WERI-Rb-1 (cell line): ENCODE data around the gene EIF4A2.

ENCODE experiments used
- DNase-seq: peaks from one replicate; pipeline ENCODE4 v3.0.0-alpha.2; 2020
- H3K27ac ChIP-seq: fragments of 250-450 bp; sonication (Bioruptor Pico); 2 replicates; pipeline ENCODE4 v1.5.1; 2020; ENCODE audit warnings: mild to moderate bottlenecking, moderate library complexity
- H3K27me3 ChIP-seq: fragments of 250-450 bp; sonication (Bioruptor Pico); 2 replicates; pipeline ENCODE4 v1.5.1; 2021; ENCODE audit warnings: mild to moderate bottlenecking, low read depth, moderate library complexity; ENCODE audit not compliant: insufficient read depth, severe bottlenecking
- H3K36me3 ChIP-seq: fragments of 250-450 bp; sonication (Bioruptor Pico); 2 replicates; pipeline ENCODE4 v1.5.1; 2020; ENCODE audit warnings: mild to moderate bottlenecking, moderate library complexity
- H3K4me3 ChIP-seq: 2 replicates; pipeline ENCODE4 v1.5.1; 2011; ENCODE audit warnings: low read depth, mild to moderate bottlenecking, control low read depth, low read length
- H3K9me3 ChIP-seq: fragments of 250-450 bp; sonication (Bioruptor Pico); 2 replicates; pipeline ENCODE4 v1.5.1; 2021; ENCODE audit warnings: mild to moderate bottlenecking, moderate library complexity; ENCODE audit not compliant: severe bottlenecking
- TF ChIP-seq, protein P1 (sequence below): IDR thresholded peaks from 2 replicates; pipeline ENCODE4 v1.5.1; 2011; ENCODE audit warnings: low read depth, mild to moderate bottlenecking, control low read depth, inconsistent platforms, low read length

Gene EIF4A2

DNA sequence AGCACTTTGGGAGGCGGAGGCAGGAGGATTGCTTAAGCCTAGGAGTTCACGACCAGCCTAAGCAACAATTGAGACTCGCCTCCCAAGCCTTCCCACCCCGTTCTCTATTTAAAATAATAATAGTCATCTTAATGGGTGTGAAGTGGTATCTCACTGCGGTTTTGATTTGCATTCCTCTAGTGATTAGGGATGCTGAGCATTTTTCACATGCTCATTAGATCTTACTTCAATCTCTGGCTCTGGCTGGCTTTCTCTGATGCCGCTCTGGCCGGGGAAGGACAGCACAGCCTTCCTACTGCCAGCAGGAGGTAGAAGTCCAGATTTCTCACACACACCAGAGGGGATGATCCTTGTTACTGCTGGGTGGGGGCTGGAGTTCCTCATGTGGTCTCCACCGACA is 7.4 kb upstream of the EIF4A2 start:
- no peaks in the 10 kb centered on the region for H3K9me3 ChIP-seq
- no peak for DNase-seq
- H3K36me3 ChIP-seq = no peaks in the 10 kb centered on the region
- H3K4me3 ChIP-seq = no peak overlapping the region
- TF ChIP-seq, protein P1, sequence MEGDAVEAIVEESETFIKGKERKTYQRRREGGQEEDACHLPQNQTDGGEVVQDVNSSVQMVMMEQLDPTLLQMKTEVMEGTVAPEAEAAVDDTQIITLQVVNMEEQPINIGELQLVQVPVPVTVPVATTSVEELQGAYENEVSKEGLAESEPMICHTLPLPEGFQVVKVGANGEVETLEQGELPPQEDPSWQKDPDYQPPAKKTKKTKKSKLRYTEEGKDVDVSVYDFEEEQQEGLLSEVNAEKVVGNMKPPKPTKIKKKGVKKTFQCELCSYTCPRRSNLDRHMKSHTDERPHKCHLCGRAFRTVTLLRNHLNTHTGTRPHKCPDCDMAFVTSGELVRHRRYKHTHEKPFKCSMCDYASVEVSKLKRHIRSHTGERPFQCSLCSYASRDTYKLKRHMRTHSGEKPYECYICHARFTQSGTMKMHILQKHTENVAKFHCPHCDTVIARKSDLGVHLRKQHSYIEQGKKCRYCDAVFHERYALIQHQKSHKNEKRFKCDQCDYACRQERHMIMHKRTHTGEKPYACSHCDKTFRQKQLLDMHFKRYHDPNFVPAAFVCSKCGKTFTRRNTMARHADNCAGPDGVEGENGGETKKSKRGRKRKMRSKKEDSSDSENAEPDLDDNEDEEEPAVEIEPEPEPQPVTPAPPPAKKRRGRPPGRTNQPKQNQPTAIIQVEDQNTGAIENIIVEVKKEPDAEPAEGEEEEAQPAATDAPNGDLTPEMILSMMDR = 0 out of 2 replicates have a peak, but pooled peaks have one; percentile 8
- H3K27ac ChIP-seq = no peak overlapping the region
- H3K27me3 ChIP-seq = no peaks in the 10 kb centered on the region

GRCh38 chr3:186779204-186779603 is 4.2 kb upstream of the EIF4A2 start:
- Histone ChIP-seq H3K36me3 (peaks cover 11% of the 10 kb centered on the region), H3K4me3 (no peak overlapping the region), H3K27ac (no peak overlapping the region), H3K9me3 (no peaks in the 10 kb centered on the region), H3K27me3 (no peaks in the 10 kb centered on the region)
- TF ChIP-seq, protein P1 = no peak
- no peak for DNase-seq

DNA sequence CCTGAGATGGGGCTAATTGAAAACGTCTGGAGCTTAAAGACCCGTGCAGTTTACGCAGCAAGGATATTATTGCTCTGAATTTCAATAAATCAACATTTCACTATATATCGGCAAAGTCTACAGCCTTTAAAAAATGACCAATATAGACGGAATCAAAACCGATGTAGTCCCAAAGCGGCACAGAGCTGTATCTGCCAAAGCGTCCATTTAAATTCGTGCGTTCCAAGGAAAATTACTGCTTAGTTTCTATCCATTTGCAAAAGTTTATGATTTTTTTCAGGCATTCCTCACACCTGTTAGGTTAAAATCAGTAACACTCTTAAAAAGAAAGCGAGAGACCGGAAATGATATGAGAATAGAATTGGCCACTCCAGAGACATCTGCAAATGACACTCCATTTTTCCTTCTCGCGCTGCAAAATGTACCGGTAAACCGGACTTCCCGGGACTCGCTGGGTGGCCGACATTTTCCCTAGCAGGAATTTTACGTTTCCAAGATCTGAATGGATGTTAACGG is 777 bp upstream of the EIF4A2 start:
- no peaks in the 10 kb centered on the region for H3K9me3 ChIP-seq
- no peak for DNase-seq

DNA sequence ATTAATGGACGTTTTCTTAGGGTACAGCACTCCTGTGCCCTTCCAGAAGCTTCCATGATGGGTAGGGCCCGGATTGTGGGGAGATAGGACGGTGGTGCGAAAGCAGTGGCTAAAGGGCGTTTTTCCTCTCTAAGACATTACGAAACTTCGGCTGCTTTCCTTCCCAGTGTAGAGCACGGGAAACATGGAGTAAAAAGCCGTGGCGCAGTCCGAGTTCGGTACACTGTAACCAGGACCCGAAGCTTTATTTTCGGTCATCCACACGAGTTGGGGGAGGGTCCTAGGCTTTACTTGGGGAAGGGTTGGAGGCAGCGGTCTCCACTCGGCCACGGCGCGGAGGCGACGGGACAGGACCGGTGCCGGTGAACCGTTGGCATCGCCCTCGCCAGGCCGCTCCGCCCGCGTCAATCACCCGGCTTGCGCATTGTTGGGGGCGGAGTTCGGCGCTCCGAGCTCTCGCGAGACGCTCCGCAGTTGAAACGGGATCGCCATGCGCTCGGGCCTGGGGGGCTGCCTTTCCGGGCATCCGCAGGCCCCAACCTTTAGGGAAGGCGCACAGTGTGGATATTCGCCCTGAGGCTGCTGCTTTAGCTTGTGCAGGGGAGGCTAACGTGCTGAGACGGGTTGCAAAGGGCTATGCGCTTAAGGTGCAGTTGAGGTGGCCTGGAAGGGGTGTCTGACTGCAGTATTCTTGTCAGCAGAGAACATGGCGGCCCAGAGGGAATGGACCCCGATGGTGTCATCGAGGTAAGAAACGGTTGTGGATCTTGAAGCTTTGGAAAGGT is 546 bp downstream of the EIF4A2 start:
- Histone ChIP-seq H3K27me3 (no peaks in the 10 kb centered on the region), H3K9me3 (no peaks in the 10 kb centered on the region), H3K4me3 (peak overlapping the region; percentile 97), H3K27ac (peak overlapping the region; percentile 100), H3K36me3 (peaks cover 58% of the 10 kb centered on the region)
- TF ChIP-seq, protein P1 = no peak
- peak; percentile 73 for DNase-seq

More for the DNA sequence above, 777 bp upstream of the EIF4A2 start:
- H3K36me3 ChIP-seq = peaks cover 45% of the 10 kb centered on the region
- peak overlapping the region; percentile 97 for H3K4me3 ChIP-seq
- H3K27me3 ChIP-seq = no peaks in the 10 kb centered on the region
- TF ChIP-seq, protein P1 = no peak
- peak overlapping the region; percentile 100 for H3K27ac ChIP-seq

- peak overlapping the region; percentile 97 for H3K4me3 ChIP-seq
- H3K9me3 ChIP-seq = no peaks in the 10 kb centered on the region
- H3K27ac ChIP-seq = peak overlapping the region; percentile 100
- TF ChIP-seq, protein P1 = no peak
- no peaks in the 10 kb centered on the region for H3K27me3 ChIP-seq
- no peak for DNase-seq
- peaks cover 68% of the 10 kb centered on the region for H3K36me3 ChIP-seq
These were observed 1.6 kb downstream of the EIF4A2 start for GRCh38 chr3:186784820-186785494.
